Inferior parietal cortex (tissue), 1 donor: Measurements from ENCODE around the gene ASF1A.
A peak's percentile ranks its signal among the peaks of the same experiment; 100 is the strongest.

Source experiments
- DNase-seq: peaks from one replicate; pipeline ENCODE4 v3.0.0-alpha.2; 2016; ENCODE audit errors: extremely low spot score

ASF1A gene

DNA sequence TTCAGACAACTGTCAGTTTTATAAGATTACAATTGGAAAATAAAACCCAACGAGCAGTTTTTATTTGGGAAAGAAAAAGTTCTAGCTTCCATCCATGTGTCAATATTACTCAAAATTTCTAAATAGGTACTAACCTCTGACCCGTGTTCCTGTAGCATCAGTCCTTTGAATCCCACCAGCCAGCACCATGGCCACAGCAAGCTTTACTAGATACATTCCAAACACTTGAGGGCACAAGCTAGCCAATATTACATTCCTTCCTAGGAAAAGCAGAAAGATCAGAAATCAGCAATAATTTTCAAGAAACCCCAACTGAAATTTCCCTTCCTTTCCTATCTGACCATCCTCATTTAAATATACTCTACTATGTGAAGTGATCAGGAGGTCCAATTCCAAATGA is 19.2 kb downstream of the ASF1A start:
- no peak for DNase-seq

DNA sequence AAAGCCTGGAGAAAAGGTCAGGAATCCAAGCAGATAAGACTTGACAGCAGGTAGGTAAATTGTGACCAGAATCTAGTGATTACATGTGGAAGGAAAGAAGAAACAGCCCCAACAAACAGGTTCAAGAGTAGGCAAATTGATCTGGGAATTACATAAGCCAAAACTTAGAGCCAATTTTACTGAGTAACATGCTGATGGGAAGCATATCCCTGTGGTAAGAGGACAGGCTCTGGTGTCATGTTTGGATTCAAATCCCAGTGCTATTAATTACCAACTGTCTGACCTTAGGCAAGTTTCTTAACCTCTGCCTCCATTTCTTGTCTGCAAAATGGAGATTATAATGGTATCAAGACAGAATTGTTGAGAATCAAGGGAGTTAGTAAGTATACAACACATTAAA is 20.6 kb downstream of the ASF1A start:
- no peak for DNase-seq

DNA sequence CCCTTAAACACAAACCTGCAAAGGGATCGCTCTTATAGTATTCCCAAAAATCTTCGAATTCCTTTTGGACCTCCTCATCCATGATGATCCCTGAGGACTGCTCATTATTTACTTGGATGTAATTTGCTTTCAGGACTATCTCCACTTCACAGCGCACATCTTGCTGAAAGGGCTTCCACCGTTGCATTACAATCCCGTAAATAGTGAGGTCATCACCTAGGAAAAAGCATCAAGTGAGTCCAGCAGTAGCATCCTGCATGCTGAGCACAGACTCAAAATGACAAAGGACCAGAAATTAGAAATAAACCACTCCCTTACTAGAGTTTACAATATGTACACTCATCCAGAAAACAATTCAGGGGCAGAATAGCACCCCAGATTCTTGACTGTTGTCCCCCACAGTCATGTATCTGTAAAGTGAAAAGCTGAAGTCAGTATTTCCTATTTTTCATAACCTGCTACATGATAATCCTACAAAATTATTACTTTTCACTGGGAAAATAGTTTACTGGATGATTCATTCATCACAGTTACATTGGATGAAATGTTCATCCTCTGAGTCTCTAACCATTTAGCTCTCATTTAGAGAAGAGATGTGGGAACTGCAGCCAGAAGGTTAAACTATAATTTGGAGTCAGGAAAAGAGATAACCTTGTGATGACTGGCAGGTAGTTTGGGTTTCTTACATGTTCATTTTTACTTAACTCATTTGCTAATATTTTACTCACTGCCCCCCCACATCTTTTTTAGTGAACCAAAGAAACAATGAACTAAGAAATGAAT is 23.8 kb downstream of the ASF1A start:
- DNase-seq, result no peak

DNA sequence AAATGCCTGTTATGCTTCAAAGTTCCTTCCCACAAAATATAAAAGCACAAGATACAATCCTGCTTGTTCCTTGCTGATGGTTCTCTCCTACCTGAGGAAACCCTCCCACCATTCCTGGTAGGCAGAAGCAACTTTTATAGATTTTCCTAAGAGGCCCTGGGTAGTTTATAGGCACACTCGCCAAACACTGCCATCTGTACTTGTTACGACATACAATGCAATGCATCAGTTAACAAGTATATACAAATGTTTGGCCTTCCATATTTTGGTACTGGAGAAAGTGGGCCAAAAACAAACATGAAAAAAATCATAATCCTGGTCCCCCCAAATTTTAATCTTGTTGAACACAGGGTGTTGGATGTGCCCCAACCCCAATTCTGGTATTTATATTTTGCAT is 24.4 kb downstream of the ASF1A start:
- no peak for DNase-seq

DNA sequence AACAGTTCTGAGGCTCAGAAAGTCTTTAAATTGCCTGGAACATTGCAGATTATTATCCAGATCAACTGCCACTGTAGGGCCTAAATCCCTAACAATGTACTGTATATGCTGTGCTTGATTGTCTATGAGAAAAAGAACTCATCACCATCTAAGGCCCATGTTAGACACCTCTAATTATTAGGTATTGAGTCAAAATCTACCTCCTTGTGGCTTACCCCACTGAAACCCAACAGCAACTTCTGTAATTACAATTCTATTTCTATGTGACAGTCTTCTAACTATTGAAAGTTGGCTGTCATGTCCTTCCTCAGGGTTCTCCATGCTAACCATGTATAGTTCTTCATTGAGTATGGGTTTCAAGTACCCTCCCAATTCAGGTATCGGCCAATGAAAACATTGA is 27.1 kb downstream of the ASF1A start:
- DNase-seq, result no peak

DNA sequence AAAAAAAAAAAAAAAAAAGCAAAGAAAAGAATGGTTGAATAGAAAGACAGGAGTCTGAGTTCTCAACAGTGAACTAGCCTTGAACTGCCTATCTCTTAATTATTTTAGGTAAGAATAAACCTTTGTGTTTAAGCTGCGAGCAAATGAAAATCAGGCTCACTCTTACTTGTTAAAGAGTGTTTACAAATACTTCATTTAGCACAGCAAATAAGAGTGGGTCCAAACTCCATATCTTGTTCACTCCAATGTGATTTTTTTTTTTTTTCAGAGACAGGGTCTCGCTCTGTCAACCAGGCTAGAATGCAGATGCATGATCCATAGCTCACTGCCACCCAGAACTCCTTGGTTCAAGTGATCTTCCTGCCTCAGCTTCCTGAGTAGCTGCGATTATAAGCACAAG is 29.1 kb downstream of the ASF1A start:
- no peak for DNase-seq

DNA sequence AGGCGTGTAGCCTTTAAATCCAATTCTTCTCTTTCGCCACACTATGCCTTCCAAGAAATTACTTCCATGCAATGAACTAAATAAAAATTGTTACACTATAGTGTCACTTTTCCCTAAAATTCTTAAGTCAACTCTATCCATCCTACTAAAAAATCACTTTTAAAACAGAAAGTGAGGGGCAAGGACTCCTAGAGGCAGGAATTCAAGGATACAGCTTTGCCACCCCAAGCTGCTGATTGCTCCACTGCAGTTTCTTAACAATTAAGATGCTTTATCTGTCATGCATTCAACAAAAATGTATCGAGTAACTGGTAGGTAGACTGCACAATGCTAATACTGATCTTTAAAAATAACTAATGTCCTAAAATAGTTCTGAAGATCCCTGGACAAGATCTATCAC is 36.7 kb downstream of the ASF1A start:
- no peak for DNase-seq

DNA sequence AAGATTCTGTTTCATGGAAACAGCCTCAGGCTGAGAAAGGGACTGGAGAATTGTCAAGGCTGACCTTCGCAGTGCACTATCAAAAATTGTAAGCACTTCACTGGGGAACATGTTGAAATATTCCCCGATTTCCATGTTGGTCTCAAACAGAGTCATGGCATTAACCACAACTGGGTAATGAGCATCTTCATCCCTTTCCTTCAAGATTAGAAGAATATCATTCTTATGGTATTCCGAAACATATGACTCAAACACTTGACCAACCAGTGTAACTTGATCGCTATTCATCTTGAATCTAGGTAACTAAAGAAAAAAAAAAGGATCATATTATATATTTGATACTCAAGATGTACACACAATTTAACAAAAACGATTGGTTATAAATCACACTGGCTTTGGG is 37.5 kb downstream of the ASF1A start:
- DNase-seq, result no peak

DNA sequence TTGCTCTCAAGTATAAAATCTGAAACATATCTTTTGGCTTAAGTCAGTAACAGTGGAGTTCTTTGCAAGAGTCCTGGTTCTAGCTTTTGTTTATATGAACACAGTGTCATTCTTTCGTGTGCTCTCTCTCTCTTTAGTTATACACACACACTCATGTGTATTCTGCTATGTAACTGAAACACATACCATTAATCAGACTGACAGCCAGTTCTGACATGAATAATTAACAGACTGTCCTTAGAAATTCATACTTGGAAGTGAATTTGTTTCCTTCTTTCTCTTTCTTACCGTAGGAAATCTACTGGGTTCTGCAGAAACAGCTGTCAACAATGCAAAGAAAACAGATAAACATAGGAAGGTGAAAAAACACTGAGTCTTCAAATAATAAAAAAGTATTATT is 38.5 kb downstream of the ASF1A start:
- no peak for DNase-seq

DNA sequence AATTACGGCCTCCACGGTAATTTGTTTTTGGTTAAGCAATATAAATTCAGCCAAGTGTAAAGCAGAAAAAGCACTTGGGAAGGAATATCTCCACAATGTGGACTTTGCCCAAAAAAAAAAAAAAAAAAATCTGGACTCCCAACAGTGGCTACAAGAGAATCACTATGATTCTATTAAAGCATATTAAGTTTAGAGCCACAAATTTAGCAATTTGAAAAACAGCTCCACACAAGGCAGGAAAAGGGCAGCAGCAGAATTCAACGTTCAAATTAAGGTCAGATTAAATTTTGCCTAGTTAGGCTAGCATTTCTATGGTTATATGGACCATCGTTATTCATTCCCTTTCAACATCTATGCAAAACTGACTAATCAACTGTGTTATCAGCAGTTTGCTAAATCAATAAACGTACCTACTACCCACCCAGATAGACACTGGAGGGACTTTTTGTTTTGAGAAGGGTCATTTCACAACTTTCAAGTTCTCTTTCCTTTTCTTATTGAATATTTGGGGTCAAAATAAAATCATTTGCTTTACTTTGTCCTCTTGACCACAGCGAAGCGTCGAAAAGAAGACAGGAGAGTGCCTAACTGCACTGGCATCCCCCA is 40.0 kb downstream of the ASF1A start:
- DNase-seq, result no peak

DNA sequence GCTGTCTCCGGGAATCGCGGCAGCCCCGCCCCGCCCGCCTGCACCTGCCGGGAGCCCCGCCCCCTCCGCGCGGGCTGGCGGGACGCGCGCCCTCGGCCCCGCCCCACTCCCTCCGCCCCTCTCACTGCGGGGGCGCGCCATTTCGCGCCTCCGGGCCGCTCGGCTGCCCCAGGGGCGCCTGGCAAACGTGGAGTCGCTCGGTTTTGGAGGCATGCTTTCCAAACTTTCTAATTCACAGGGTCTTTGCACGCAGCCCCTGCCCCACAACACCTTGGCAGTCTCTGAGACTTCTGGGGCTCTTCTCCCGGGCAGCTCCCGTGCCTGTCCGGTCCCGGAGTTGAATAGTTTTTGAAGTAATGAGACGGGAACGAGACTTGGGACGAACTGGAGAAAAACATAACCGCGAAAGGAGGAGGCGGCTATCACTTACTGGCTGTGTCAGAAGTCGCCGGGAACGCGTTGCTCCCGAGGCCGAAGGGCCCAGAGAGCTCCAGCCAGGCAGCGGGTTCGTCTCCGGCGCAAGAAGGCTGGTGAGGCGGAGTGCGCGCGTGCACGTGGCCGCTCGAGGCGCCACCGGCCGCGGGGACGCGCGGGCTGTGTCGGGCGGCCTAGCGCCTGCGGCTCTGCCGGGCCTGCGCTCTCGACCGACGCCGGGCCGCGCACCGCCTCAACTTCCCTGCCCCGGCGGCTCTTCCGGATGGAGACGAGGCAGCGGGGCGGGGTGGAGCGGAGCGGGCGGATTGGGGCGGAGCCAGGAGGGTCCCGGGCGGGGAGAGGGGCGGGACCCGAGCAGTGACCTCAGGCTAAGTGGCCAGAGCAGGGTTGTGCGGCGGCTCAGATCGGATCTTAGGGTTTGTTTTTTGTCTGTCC is 40.7 kb downstream of the ASF1A start, which contains the start of gene MCM9:
Gene MCM9 (minus strand): TSS at position 699 of the 870 bp plus-strand sequence. CDS start 3,436 bp downstream, outside the sequence.
- DNase-seq, result peak; percentile 80

DNA sequence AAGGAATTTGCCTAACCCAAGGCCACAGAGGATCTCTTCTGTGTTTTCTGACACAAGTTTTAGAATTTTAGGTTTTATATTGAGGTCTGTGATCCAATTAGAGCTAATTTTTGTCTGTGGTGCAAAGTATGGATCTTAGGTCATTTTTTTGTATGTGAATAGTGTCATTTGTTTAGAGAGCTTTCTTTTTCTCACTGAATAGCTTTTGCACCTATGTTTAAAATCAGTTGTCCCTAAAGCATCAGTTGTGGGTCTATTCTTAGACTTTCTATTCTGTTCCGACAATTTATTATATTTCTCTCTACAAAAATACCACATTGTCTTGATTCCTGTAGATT is 41.3 kb downstream of the ASF1A start:
- DNase-seq, result no peak

DNA sequence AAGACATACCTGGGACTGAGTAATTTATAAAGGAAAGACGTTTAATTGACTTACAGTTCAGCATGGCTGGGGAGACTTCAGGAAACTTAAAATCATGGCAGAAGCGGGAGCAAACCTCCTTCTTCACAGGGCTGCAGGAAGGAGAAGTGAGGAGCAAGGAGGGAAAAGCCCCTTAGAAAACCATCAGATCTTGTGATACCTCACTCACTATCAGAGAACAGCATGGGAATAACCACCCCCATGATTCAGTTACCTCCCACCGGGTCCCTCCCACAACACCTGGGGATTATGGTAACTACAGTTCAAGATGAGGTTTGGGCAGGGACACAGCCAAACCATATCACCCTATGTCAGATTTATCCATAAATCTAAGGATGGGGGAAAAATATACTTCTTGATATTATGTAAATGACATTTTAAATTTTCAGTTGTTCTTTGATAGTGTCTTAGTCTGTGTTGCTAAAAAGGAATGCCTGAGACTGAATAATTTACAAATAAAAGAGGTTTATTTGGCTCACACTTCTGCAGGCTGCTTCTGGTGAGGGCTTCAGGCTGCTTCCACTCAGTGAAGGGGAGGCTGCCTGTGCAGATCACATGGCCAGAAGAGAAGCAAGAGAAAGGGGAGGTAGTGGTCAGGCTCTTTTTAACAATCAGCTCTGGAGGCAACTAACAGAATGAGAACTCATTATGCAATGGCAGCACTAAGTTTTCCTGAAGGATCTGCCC is 42.2 kb downstream of the ASF1A start:
- no peak for DNase-seq

DNA sequence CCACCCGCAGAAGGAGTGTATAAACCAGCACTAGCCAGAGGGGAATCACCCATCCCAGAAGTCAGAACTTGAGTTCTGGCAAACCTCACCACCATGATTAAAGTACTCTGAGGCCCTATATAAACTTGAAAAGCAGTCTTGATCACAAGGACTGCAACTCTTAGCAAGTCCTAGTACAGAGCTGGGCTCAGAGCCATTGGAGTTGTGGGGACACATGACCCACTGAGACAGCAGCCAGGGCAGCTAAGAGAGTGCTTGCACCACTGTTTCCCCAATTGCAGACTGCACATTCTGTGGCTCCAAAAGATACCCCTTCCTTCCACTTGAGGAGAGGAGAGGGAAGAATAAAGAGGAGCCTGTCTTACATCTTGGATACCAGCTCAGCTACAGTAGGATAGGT is 45.7 kb downstream of the ASF1A start:
- no peak for DNase-seq

DNA sequence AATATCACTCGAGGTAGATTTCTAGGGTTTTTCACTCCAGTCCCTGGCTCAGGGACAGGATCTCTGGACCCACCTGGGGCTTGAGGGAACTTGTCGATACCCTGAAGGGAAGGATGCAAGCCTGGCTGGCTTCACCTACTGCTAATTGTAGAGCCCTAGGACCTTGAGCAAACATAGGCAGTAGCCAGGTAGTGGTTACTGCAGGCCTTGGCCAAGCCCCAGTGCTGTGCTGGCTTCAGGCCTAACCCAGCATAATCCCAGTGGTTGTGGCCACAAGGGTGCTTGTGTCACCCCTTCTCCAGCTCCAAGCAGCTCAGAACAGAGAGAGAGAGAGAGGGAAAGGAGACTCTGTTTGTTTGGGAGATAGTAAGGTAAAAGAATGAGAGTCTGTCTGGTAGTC is 46.8 kb downstream of the ASF1A start:
- no peak for DNase-seq

DNA sequence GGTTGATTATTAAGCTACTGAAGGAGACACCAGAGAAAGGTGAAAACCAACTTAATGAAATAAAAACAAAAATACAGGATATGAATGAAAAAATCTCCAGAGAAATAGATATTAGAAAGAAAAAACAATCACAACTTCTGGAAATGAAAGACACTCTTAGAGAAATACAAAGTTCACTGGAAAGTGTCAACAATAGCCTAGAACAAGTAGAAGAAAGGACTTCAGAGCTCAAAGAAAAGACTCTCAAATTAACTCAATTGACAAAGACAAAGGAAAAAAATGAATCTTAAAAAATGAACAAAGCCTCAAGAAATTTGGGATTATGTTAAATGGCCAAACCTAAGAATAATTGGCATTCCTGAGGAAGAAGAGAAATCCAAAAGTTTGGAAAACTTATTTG is 51.3 kb downstream of the ASF1A start:
- no peak for DNase-seq

DNA sequence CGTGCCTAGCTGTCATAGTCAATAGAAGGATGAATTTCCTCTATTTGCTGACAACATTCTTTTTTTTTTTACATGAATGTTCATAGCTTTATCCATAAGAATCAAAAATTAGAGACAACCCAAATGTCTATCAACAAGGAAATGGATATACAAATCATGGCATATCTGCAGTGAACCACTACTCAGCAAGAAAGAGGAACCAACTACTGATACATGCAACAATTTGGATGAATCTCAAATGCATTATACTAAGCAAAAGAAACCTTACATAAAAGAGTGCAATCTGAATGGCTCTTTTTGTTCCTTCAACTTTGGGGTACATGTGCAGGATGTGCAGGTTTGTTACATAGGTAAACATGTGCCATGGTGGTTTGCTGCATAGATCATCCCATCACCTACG is 58.7 kb downstream of the ASF1A start:
- DNase-seq, result no peak

DNA sequence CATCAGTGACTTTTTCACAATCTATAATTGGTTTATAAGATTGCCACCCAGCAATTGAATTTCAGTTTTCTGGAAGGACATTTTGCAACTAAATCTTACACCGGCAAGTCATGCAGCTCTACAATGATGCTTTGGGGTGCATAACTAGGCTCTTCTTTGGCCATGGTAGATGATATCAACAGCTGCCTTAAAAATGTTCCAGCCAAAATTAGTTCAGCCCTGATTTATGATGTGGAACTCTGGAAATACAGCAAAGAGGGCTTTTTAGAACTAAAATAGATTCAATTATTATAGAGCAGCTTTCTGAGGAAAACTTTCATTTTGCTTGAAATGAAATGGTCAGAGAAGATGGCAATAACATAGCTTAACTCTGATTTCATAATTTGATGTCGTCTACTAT is 59.4 kb downstream of the ASF1A start:
- DNase-seq, result no peak
